Fibroblast of skin of right quadriceps (primary cell): Measurements from ENCODE around the gene MAD2L2.

Experiments
- DNase-seq: peaks from one replicate; pipeline ENCODE4 v3.0.0-alpha.2; 2013

MAD2L2 gene

DNA sequence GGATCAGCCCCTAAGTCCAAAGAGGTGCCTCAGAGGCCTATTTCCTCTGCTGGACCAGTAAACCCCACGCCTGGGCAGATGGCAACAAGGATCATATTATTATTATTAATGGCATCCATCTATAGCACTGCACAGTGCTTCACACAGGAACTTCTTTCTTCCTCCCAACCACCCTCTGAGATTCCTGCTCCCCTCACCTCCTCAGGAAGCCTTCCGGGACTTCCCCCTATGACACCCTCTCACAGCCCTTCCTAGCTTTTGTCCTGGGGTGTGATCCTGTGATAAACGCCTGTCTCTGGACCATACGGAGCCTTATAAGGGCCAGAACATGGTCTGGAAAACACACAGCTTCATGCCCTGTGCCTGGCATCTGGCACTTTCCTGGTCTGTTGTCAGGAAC, 29.9 kb downstream of the MAD2L2 start:
- DNase-seq, result no peak

DNA sequence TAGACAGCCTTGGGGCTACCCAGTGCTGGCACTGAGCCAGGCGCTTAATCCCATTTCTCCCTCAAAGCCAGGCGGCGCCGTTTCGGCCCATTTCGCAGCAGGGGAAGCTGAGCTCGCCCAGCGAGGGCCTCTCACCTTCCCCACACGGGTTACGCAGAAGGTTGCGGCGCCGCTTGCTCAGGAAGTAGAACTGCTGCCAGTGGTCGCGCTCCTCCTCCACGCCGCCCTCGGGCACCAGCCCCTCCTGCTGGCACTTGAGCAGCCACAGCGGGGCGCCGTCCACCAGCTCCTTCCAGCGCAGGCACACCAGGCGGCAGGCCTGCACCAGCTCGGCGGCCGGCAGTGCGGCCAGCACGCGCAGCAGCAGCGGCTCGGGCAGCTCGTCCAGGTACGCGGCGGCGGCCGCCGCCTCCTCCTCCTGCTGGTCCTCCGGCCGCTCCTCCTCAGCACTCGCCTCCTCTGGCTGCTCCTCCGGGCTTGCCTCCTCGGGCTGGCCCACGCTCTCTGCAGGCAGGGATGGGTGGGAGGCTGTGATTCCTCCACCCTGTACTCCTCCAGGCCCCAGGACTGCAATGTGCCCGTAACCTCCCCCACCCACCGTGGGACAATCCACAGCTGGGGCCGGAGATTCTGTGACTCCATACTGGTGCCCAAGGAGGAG, 30.5 kb downstream of the MAD2L2 start:
- peak; percentile 41 for DNase-seq

GRCh38 chr1:11649624-11650330, 31.2 kb downstream of the MAD2L2 start:
- DNase-seq, result no peak

DNA sequence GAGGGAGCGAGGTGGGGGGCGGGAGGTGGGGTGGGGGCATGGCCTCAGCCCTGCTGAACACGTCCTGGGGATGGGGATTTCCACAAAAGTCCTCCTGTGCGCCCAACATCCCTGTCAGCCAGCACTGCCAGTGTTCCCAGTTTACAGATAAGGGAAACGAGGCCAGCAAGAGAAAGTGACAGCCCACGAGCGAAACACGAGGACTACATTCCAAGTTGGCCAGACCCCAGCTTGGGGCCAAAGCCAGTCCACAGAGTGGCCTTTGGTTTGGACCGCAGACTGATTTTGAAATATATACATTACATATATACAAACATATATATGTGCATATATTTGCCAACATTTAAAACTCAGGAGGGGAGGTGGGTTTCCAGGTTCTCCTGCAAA, 31.7 kb downstream of the MAD2L2 start:
- no peak for DNase-seq

DNA sequence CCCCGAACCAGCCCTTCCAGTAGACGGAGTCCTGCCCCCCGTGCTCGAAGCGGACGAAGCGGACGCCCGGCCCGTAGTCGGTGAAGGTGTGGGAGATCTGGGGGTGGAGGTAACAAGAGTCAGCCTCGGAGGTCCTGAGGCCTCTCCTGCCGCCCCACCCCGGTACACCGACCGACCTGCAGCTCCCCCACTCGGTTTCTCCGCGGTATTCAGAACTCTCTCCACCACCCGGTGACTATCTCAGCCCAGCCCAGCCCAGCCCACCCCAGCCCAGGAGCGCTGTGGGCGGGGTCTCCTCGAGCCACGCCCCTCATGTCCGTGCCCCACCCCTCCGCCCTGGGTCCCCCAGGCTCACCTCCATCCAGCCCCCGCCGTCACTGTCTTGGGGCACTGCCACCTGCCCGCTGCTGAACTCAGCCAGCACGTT, 32.2 kb downstream of the MAD2L2 start:
- no peak for DNase-seq

GRCh38 chr1:11648039-11648438, 32.9 kb downstream of the MAD2L2 start:
- DNase-seq, result no peak

DNA sequence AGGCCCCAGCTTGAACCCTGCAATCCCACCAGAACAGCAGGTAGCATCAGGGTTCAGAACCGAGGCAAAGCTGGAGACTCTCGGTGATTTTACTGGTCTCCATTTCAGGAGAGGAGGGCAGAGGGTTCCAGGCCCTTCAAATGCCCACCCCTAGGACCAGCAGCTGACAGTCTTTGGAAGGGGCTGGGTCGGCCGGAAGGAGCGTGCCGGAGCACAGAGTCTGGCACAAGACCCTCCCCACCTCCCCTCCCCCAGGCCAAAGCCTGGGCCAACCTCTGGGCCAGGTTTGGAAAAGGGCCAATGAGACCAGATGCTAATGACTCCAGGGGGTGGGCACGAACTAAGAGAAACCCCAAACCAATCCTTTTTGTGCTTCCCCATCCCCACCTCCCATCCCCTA, 33.6 kb downstream of the MAD2L2 start:
- DNase-seq, result no peak

DNA sequence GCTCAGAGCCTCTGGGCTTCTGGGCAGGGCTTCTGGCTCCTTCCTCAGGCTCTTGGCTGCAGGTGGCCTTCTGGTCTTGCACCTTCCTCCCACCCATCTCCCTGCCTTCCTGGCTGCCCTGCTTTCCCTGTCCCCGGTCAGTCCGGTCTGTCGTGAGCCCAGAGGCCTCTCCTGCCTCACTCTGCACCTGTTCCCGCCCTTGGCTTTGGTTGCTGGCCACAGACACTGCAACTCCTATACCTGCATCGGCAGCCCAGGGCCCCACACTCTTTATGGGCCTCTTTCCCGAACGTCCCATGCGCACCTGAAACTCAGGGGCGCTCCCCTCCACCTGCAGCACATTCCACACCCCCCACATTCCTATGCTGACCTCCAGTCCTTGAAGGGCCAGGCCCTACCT, 34.6 kb downstream of the MAD2L2 start:
- DNase-seq, result no peak

DNA sequence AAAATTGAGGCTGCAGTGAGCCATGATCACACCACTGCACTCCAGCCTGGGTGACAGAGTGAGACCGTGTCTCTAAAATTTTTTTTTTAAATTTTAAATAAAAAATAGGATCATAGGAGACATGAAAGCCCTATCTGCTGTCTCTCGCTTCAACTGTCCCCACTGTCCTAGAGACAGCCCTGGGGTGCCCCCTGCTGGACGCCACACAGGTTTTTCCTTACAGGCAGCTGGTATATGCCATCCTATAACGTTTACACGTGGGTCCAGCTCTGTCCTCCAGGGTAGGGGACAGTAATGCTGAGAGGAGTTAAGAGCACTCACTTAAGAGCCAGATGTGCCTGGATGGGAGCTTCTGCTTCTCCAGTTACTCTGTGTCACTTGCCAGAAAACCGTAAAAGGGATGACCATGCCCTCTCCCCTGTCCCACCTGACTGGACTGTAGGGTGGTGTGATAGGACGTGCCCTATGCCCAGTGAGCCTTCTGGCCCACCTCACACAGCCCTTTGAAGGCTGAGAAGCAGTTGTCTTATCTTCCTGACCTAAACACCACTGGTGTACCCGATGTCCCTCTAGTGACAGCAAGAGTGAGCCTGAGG, 35.2 kb downstream of the MAD2L2 start:
- peak; percentile 53 for DNase-seq

- DNase-seq, result no peak
Observed at GRCh38 chr1:11645270-11645669, 35.7 kb downstream of the MAD2L2 start.

DNA sequence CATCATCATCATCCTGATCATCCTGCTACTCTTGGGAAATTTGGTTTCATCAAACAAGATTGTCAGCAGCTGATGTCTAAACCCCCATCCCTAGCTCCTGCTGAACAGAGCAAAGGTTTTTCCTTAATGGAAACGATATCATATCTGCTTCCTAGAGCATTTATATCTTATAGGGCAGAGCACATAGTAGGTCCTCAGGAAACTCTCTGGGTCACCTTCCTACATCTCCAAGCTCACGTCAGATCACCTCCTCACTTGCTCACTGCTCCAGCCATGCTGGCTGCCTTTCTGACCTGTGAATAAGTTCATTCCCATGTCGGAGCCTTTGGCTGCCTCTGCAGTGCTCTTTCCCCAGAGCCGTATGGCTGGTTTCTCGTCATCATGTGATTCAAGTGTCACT, 37.2 kb downstream of the MAD2L2 start:
- no peak for DNase-seq

DNA sequence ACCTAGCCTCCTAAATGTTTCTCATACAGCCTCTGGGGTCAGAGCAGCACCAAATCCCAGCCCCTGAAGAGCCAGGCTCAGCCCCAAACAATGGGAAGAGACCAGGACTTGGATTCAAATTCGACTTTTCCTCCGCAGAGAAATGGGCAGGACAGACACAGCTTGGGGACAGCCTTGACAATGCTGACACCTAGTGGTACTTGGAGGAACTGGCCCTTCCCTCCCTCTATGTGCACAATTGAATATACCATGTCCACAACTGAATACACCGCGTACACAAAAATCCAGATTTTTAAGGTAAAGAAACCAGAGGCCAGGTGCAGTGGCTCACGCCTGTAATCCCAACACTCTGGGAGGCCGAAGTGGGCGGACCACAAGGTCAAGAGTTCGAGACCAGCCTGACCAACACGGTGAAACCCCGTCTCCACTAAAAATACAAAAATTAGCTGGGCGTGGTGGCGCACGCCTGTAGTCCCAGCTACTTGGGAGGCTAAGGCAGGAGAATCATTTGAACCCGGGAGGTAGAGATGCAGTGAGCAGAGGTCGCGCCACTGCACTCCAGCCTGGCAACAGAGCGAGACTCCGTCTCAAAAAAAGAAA, 38.4 kb downstream of the MAD2L2 start:
- DNase-seq, result peak; percentile 52

- no peak for DNase-seq
Observed at GRCh38 chr1:11641776-11642305, 39.1 kb downstream of the MAD2L2 start.

DNA sequence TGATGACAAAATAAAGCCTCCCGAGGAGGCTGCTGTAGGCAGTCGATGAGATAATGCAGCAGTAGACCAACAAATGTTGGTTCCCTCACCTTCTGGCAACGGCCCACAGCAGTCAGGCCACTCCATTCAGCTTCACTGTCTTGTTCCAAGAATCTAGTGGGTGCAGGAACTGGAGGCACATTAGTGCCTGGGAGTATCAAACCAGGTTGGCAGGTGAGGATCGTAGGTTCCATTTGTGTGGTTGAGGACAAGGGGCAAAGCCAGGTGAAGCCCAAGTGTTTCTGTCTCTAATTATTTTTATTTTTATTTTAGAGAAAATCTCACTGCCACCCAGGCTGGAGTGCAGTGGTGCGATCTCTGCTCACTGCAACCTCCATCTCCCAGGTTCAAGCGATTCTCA, 40.0 kb downstream of the MAD2L2 start:
- no peak for DNase-seq

DNA sequence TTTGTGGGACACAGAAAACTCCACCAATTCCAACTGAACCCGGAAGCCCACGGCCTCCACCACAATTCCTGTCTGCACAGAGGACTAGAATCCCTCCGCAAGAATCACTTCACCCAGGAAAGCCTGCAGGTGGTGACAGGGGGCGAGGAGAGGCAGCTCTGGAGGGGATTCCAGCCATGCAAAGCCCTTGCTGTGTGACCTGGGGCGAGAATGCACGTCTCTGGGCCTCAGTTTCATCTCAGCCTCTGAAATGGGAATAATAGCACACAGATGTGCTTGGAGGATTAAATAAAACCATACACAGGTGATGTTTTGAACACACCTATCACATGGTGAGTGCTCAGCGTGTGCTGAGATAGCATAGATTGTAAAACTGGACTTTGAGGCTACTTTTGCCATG, 40.8 kb downstream of the MAD2L2 start:
- DNase-seq, result no peak

DNA sequence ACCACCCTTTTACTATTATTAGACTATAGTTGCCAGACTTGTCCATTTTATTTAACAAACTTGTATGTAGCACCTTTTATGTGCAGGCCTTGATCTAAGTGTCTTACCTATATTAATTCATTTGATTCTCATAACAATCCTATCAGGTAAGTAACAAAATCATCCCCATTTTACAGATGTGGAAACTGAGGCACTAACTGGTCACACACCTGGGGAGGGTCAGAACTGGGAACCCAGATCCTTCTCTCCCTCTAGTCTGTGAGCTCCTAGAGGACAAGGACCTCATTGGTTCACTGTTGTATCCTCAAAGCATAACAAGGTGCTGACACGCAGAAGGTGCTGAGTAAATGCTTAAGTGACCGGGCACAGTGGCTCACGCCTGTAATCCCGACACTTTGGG, 41.6 kb downstream of the MAD2L2 start:
- DNase-seq, result no peak

DNA sequence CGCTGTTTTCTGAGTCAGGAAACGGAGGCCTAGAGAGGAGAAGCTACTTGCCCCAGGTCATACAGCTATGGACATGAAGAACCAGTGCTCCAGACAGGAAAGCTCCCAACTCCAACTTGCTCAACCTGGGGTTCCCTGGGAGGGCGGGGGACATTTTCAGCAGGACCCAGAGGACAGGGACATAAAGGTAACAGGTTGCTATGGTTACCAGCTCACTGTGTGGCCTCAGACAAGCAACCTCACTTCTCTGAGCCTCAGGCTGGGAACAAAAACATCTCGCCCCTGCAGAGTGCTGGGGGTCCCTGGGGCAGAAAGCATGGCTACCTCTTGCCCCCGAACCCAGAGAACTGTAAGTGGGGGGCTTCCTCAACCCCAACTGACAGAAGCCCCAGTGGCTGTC, 42.8 kb downstream of the MAD2L2 start:
- DNase-seq, result no peak

DNA sequence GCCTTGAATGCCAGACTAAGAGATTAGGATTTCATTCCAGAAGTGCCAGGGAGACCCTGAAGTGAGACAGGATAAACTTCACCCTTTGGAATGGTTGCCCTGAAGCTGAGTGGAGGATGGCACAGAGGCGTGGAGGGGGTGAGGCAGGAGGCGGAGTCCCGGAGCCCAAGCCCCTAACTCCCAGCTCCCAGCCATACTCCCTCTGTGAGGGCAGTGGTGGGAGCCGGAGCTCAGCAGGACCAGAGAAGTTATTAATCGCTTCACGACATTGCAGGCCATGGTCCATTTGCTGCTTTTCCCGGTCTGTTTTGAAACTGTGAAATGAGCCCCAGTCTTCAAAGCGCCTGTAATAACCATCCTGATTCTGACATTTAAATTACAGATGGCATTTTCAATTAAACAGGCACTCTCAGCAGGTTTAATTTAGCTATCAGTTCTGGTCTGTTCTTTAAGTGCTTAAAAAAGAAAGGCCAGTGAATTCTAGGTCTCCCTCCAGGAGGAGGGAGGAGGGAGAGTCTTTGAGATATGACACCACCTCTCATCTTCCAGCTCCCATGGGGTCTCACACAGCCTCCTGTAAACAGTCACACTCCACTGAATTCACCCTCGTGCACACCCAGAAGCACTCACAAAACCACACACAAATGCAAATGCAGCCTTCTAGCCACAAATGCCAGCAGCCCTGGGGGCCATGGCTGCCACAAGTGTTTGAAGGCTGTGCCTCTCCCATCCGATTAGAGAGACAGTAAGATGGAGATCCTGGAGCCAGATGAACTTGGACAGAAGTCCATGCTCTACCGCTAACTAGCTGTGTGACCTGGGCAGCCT, 46.4 kb downstream of the MAD2L2 start:
- DNase-seq, result no peak

- no peak for DNase-seq
Observed at GRCh38 chr1:11629184-11630016, 51.5 kb downstream of the MAD2L2 start.

GRCh38 chr1:11628767-11629166, 52.2 kb downstream of the MAD2L2 start:
- DNase-seq, result no peak

- no peak for DNase-seq
Observed at GRCh38 chr1:11626551-11626950, 54.4 kb downstream of the MAD2L2 start.
